Psoas muscle (tissue), 8 donors: ENCODE data around the gene EEFSEC. TPM values are rescaled to one million over a fixed set of nuclear protein-coding genes. Genes with fewer than 3 reads are reported as not detected.
"Not testable (repeated sequence)": the region's sequence is repeated elsewhere in the genome, so short reads cannot be mapped to it uniquely, and the experiment has no call there.

Experiments
- ATAC-seq, 4 donors: fragments of 200-7000 bp; cut with Tn5 transposase; one replicate each; pipeline ENCODE4 v1.9.1; 2020; ENCODE audit warnings: moderate library complexity in 3 of 4, mild to moderate bottlenecking in 2 of 4
- DNase-seq, 2 donors: peaks; one replicate each; pipeline ENCODE4 v3.0.0-alpha.2; 2020
- H3K27ac ChIP-seq: fragments of 200-600 bp; one replicate; pipeline ENCODE4 v1.8.0; 2022
- H3K27me3 ChIP-seq, 3 donors: fragments of 200-600 bp in 1 of 3; one replicate each; pipeline versions ENCODE4 v1.6.1 to v1.8.0; 2013 to 2022; ENCODE audit warnings: low read length in 2 of 3, mild to moderate bottlenecking in 2 of 3, moderate library complexity in 1 of 3; ENCODE audit not compliant: insufficient read depth in 3 of 3
- H3K36me3 ChIP-seq, 2 donors: fragments of 200-600 bp in 1 of 2; one replicate each; pipeline versions ENCODE4 v1.6.1 to v1.8.0; 2013 to 2022; ENCODE audit warnings: low read depth in 1 of 2, mild to moderate bottlenecking in 1 of 2, moderate library complexity in 1 of 2; ENCODE audit not compliant: insufficient read depth in 1 of 2
- H3K4me1 ChIP-seq: fragments of 200-600 bp; one replicate; pipeline ENCODE4 v1.8.0; 2022
- H3K4me3 ChIP-seq: fragments of 200-600 bp; one replicate; pipeline ENCODE4 v1.8.0; 2022; ENCODE audit warnings: mild to moderate bottlenecking
- H3K9me3 ChIP-seq: fragments of 200-600 bp; one replicate; pipeline ENCODE4 v1.8.0; 2022
- CTCF ChIP-seq: fragments of 200-600 bp; IDR thresholded peaks from one replicate; pipeline ENCODE4 v1.8.0; 2022; ENCODE audit warnings: antibody characterized with exemption
- WGBS, 3 donors: extraction: QIAGEN DNeasy Blood & Tissue Kit; methylation state at CpG; one replicate each; pipeline versions ENCODE4 v1.1.6 to v1.1.7; 2013; 5-methylcytosine and 5-hydroxymethylcytosine counted together
- intact Hi-C, 2 donors: fragments of 100-400 bp; cut with DNase I; formaldehyde crosslinking; loops; one replicate each; pipeline versions ENCODE4 v1.11.0 to v1.14.2; 2022
- polyA plus RNA-seq, 3 donors: library from polyadenylated mRNA; stranded (reverse); fragments of 200-250 nt; gene quantifications; one replicate each; pipeline ENCODE4 v1.2.3, GENCODE V29; 2013
- total RNA-seq, 4 donors: library from RNA; stranded (reverse); fragmentation: NEBNext Ultra II Directional in 2 of 4; extraction: Animal tissue kit (Norgen Biotek cat#: 25700) in 2 of 4; gene quantifications; one replicate each; pipeline versions ENCODE4 v1.2.1 to v1.2.4, GENCODE V29; 2021 to 2023
- donor health status: healthy with polysubstance abuse.
- donor health status: DM: no; HTN: no; CAD: no; lungs with moderate emphysema.
- donor health status: Bipolar disorder and iron deficiency.
- donor health status: healthy.
- donor health status: DM: yes; HTN: yes; CAD: no.
- donor health status: DM: no; HTN: no; CAD: no.
- donor health status: DM: no; HTN: no; CAD: no.
- donor health status: DM: yes; HTN: yes; CAD: no.

The EEFSEC gene
- total and polyA plus RNA-seq, 7 donors, result 10.7 to 18.9 (median 14.0) TPM

DNA sequence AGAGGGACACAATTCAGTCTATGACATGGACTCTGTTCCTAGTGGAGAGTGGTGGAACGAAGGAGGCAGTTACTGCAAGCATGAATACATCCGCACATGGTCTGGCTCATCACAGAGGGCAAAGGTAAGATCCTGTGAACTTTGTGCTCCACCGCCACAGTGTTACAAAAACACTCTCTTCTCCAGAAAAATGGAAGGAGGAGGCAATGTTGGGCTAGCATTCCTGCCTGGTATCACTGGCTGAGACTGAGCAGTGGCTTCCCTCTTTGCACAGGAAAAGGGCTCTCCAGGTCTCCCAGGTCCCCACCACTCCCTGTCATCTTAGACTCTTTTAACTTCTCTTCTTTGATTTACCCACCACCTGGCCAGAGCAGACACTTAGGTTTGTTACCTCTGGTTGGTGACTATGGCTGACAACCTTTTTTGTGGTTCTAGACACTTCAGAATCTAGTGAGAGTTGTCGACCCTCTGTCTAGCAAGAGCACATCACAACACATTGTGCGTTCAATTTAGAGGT, 1.5 kb upstream of the EEFSEC start:
- Histone ChIP-seq H3K9me3 (no peaks in the 10 kb centered on the region), H3K4me3 (no peak overlapping the region), H3K27me3 (no peaks in the 10 kb centered on the region), H3K27ac (no peak overlapping the region), H3K36me3 (peaks cover 0 to under 1% of the 10 kb centered on the region in 2 donors), H3K4me1 (peaks cover 16% of the 10 kb centered on the region)
- WGBS, 3 donors, result 82 to 91% (median 83%) methylated on average over 5 of the region's 5 CpGs
- no peak for DNase-seq
- TF ChIP-seq CTCF, result no peak
- ATAC-seq, result no peak
- intact Hi-C loops, result no loop called here

- intact Hi-C loops, result no loop called here
- peak in 3 of 4 donors; percentile 49 to 58 (median 57) for ATAC-seq
- Histone ChIP-seq H3K27ac (peak overlapping the region; percentile 96), H3K4me1 (peaks cover 16% of the 10 kb centered on the region), H3K9me3 (no peaks in the 10 kb centered on the region), H3K27me3 (no peaks in the 10 kb centered on the region), H3K36me3 (peaks cover 0 to 8% of the 10 kb centered on the region in 2 donors), H3K4me3 (peak overlapping the region; percentile 98)
- WGBS, 3 donors, result 58 to 62% (median 61%) methylated on average over 15 to 17 of the region's 29 CpGs
- no peak for TF ChIP-seq CTCF
- no peak for DNase-seq
Observed at GRCh38 chr3:128152419-128153155, 694 bp upstream of the EEFSEC start.

- H3K27ac ChIP-seq, result peak overlapping the region; percentile 96
- WGBS, 3 donors, result 84 to 88% (median 87%) methylated on average over 16 of the region's 16 CpGs
- peaks cover 16% of the 10 kb centered on the region for H3K4me1 ChIP-seq
- H3K4me3 ChIP-seq, result peak overlapping the region; percentile 98
- intact Hi-C loops, ATAC-seq, DNase-seq, H3K27me3 ChIP-seq, H3K9me3 ChIP-seq: not testable (repeated sequence)
- peaks cover 0 to 23% of the 10 kb centered on the region in 2 donors for H3K36me3 ChIP-seq
Observed at GRCh38 chr3:128154354-128154753, 1.1 kb downstream of the EEFSEC start.

- ATAC-seq, result peak in 1 of 4 donors; percentile 45
- intact Hi-C loops, result no loop called here
- WGBS, 3 donors, result 28 to 56% (median 51%) methylated on average over 3 of the region's 3 CpGs
- H3K9me3 ChIP-seq, result no peaks in the 10 kb centered on the region
- no peak overlapping the region for H3K27ac ChIP-seq
- no peaks in the 10 kb centered on the region for H3K27me3 ChIP-seq
- H3K36me3 ChIP-seq, result peaks cover 0 to 23% of the 10 kb centered on the region in 2 donors
- TF ChIP-seq CTCF, result no peak
- DNase-seq, result no peak
- no peak overlapping the region for H3K4me3 ChIP-seq
- peaks cover 16% of the 10 kb centered on the region for H3K4me1 ChIP-seq
Observed at GRCh38 chr3:128155616-128156360, 2.5 kb downstream of the EEFSEC start.

GRCh38 chr3:128160661-128161060, 7.4 kb downstream of the EEFSEC start:
- 94 to 99% (median 96%) methylated on average over 5 of the region's 5 CpGs for WGBS, 3 donors
- no peak for DNase-seq
- Histone ChIP-seq H3K9me3 (no peaks in the 10 kb centered on the region), H3K4me3 (no peak overlapping the region), H3K36me3 (peaks cover 0 to 35% of the 10 kb centered on the region in 2 donors), H3K27me3 (no peaks in the 10 kb centered on the region), H3K27ac (no peak overlapping the region), H3K4me1 (no peaks in the 10 kb centered on the region)
- no peak for ATAC-seq
- TF ChIP-seq CTCF, result no peak
- intact Hi-C loops, result no loop called here
